HG03342 (cell line): ENCODE results near the gene ATP6V1B1.

Source experiments
- ATAC-seq: cut with Tn5 transposase; IDR thresholded peaks from one replicate; pipeline ENCODE4 v1.9.1; 2021; ENCODE audit warnings: mild to moderate bottlenecking, moderate library complexity; ENCODE audit not compliant: unreplicated experiment

ATP6V1B1 gene

GRCh38 chr2:70901227-70902066, 34.3 kb upstream of the ATP6V1B1 start:
- no peak for ATAC-seq

GRCh38 chr2:70902067-70902442, 33.6 kb upstream of the ATP6V1B1 start:
- no peak for ATAC-seq

- no peak for ATAC-seq
These were observed 33.1 kb upstream of the ATP6V1B1 start for GRCh38 chr2:70902579-70902978.

GRCh38 chr2:70903171-70903570, 32.5 kb upstream of the ATP6V1B1 start:
- ATAC-seq = no peak

GRCh38 chr2:70903641-70904340, 31.9 kb upstream of the ATP6V1B1 start:
- no peak for ATAC-seq

- no peak for ATAC-seq
These were observed 31.1 kb upstream of the ATP6V1B1 start for GRCh38 chr2:70904371-70905216.

- no peak for ATAC-seq
These were observed 30.0 kb upstream of the ATP6V1B1 start for GRCh38 chr2:70905443-70906421.

- no peak for ATAC-seq
These were observed 29.2 kb upstream of the ATP6V1B1 start for GRCh38 chr2:70906439-70907005.

- ATAC-seq = no peak
These were observed 28.3 kb upstream of the ATP6V1B1 start for GRCh38 chr2:70907130-70908057.

- no peak for ATAC-seq
These were observed 19.4 kb upstream of the ATP6V1B1 start for GRCh38 chr2:70916291-70916690.

- no peak for ATAC-seq
These were observed 17.7 kb upstream of the ATP6V1B1 start for GRCh38 chr2:70918016-70918415.

- no peak for ATAC-seq
These were observed 15.9 kb upstream of the ATP6V1B1 start for GRCh38 chr2:70919672-70920366.

- ATAC-seq = no peak
These were observed 15.4 kb upstream of the ATP6V1B1 start for GRCh38 chr2:70920367-70920715.

GRCh38 chr2:70921031-70921430, 14.7 kb upstream of the ATP6V1B1 start:
- ATAC-seq = no peak

GRCh38 chr2:70921839-70922234, 13.9 kb upstream of the ATP6V1B1 start:
- ATAC-seq = no peak

GRCh38 chr2:70922235-70923234, 13.2 kb upstream of the ATP6V1B1 start:
- ATAC-seq = no peak

- no peak for ATAC-seq
These were observed 12.2 kb upstream of the ATP6V1B1 start for GRCh38 chr2:70923378-70924015.
